Cortex of kidney (tissue), 1 donor: ENCODE measurements around the gene SLC35B2.

Source experiments
- DNase-seq: peaks from one replicate; lab custom pipeline; 2025; lab: John Stamatoyannopoulos, UW

The SLC35B2 gene

GRCh38 chr6:44268095-44268628, 10.8 kb upstream of the SLC35B2 start:
- DNase-seq, result no peak

GRCh38 chr6:44267252-44267651, 9.9 kb upstream of the SLC35B2 start:
- no peak for DNase-seq

GRCh38 chr6:44266347-44266746, 9.0 kb upstream of the SLC35B2 start:
- DNase-seq, result no peak

GRCh38 chr6:44265722-44266233, 8.4 kb upstream of the SLC35B2 start:
- no peak for DNase-seq

GRCh38 chr6:44265007-44265721, 7.8 kb upstream of the SLC35B2 start, which contains the start of gene NFKBIE:
NFKBIE (minus strand) TSS chr6:44265551; CDS start chr6:44265346, 205 bp downstream.
- DNase-seq, result peak; percentile 55

- DNase-seq, result no peak
Observed at GRCh38 chr6:44264154-44265006, 7.1 kb upstream of the SLC35B2 start.

GRCh38 chr6:44263354-44264100, 6.2 kb upstream of the SLC35B2 start:
- DNase-seq, result no peak

- no peak for DNase-seq
Observed at GRCh38 chr6:44262467-44263353, 5.4 kb upstream of the SLC35B2 start.

GRCh38 chr6:44261581-44261980, 4.3 kb upstream of the SLC35B2 start:
- no peak for DNase-seq

- no peak for DNase-seq
Observed at GRCh38 chr6:44260451-44261297, 3.3 kb upstream of the SLC35B2 start.

GRCh38 chr6:44260011-44260410, 2.7 kb upstream of the SLC35B2 start:
- no peak for DNase-seq

GRCh38 chr6:44258921-44259320, 1.6 kb upstream of the SLC35B2 start:
- DNase-seq, result no peak

GRCh38 chr6:44258325-44258863, 1.1 kb upstream of the SLC35B2 start:
- DNase-seq, result no peak

- no peak for DNase-seq
Observed at GRCh38 chr6:44257753-44258324, 511 bp upstream of the SLC35B2 start.

GRCh38 chr6:44256775-44257024, 628 bp downstream of the SLC35B2 start:
- DNase-seq, result no peak

GRCh38 chr6:44255871-44256774, 1.2 kb downstream of the SLC35B2 start:
- DNase-seq, result no peak

- DNase-seq, result no peak
Observed at GRCh38 chr6:44255105-44255808, 2.1 kb downstream of the SLC35B2 start.
